Activated CD4-positive, CD25-positive, alpha-beta regulatory T cell (primary cell): ENCODE results near the gene GPI.
A peak's percentile ranks its signal among the peaks of the same experiment; 100 is the strongest.
"Not testable (repeated sequence)": the region's sequence is repeated elsewhere in the genome, so short reads cannot be mapped to it uniquely, and the experiment has no call there.

Source experiments
- DNase-seq, 4 experiments: peaks; one replicate each; lab custom pipeline; 2025; lab: John Stamatoyannopoulos, UW

GPI gene

GRCh38 chr19:34364830-34365462 is at the start of gene GPI:
Gene GPI, plus strand, starts transcription at chr19:34365196. Its CDS starts 71 bp downstream, at chr19:34365267.
- peak; percentile 48 to 54 (median 53) for DNase-seq

GRCh38 chr19:34316247-34316646 is 48.7 kb upstream of the GPI start:
- no peak for DNase-seq

- DNase-seq = no peak
Observed at GRCh38 chr19:34316741-34317301, 48.2 kb upstream of the GPI start.

- DNase-seq = no peak
Observed at GRCh38 chr19:34317311-34317927, 47.6 kb upstream of the GPI start.

- no peak for DNase-seq
Observed at GRCh38 chr19:34319230-34319585, 45.8 kb upstream of the GPI start.

- DNase-seq = no peak
Observed at GRCh38 chr19:34319785-34320184, 45.2 kb upstream of the GPI start.

GRCh38 chr19:34320277-34320676 is 44.7 kb upstream of the GPI start:
- DNase-seq = no peak

GRCh38 chr19:34321735-34322134 is 43.3 kb upstream of the GPI start:
- DNase-seq = no peak

- no peak for DNase-seq
Observed at GRCh38 chr19:34323433-34324204, 41.4 kb upstream of the GPI start.

GRCh38 chr19:34324320-34324719 is 40.7 kb upstream of the GPI start:
- no peak for DNase-seq

GRCh38 chr19:34325181-34325580 is 39.8 kb upstream of the GPI start:
- no peak for DNase-seq

- no peak for DNase-seq
Observed at GRCh38 chr19:34325981-34326787, 38.8 kb upstream of the GPI start.

GRCh38 chr19:34327851-34328250 is 37.1 kb upstream of the GPI start:
- DNase-seq = no peak

- no peak for DNase-seq
Observed at GRCh38 chr19:34328982-34329381, 36.0 kb upstream of the GPI start.

- DNase-seq = no peak
Observed at GRCh38 chr19:34330116-34330515, 34.9 kb upstream of the GPI start.

- DNase-seq = not testable (repeated sequence)
Observed at GRCh38 chr19:34330596-34330995, 34.4 kb upstream of the GPI start.

- not testable (repeated sequence) for DNase-seq
Observed at GRCh38 chr19:34331596-34331995, 33.4 kb upstream of the GPI start.

- no peak for DNase-seq
Observed at GRCh38 chr19:34332027-34332760, 32.8 kb upstream of the GPI start.

GRCh38 chr19:34335914-34336313 is 29.1 kb upstream of the GPI start:
- DNase-seq = no peak

- DNase-seq = peak in 2 of 4 experiments; percentile 8 to 11
Observed at GRCh38 chr19:34336781-34337271, 28.2 kb upstream of the GPI start.

- DNase-seq = no peak
Observed at GRCh38 chr19:34337739-34338138, 27.3 kb upstream of the GPI start.
